HG03469 (cell line): ENCODE measurements around the gene KCMF1.

Source experiments
- ATAC-seq: cut with Tn5 transposase; IDR thresholded peaks from one replicate; pipeline ENCODE4 v1.9.1; 2021; ENCODE audit warnings: mild to moderate bottlenecking, moderate library complexity, moderate number of reproducible peaks; ENCODE audit not compliant: unreplicated experiment

Gene KCMF1

DNA sequence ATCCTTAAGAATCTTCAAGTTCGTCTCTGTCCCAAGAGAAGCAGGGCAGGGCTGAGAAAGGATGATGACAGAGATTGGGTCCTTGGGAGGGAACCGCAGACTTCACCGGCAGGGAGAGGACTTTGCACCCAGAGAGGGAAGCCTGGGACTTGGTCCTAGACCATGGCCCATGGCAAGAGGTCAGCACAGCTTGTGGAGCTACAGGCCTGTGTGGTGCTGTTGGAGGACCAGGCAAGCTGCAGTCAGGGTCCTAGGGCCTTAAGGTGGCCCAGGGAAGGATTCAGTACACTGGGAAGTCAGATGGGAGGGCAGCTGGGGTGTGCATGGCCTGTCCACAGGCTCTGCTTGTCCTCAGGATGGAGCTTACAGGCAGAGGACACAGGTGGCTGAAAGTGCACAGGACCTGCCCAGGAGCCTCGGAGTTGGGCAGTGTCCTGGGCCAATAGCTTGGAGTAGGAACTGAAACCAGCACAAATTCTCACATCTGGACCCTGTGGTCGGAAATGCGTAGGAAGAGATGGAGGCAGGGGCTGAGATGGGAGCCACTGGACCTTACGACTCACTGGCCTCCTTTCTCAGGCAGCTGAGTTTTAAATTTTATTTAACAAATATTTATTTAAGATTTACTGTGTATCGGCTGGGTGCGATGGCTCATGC is 105.8 kb downstream of the KCMF1 start:
- ATAC-seq = no peak

DNA sequence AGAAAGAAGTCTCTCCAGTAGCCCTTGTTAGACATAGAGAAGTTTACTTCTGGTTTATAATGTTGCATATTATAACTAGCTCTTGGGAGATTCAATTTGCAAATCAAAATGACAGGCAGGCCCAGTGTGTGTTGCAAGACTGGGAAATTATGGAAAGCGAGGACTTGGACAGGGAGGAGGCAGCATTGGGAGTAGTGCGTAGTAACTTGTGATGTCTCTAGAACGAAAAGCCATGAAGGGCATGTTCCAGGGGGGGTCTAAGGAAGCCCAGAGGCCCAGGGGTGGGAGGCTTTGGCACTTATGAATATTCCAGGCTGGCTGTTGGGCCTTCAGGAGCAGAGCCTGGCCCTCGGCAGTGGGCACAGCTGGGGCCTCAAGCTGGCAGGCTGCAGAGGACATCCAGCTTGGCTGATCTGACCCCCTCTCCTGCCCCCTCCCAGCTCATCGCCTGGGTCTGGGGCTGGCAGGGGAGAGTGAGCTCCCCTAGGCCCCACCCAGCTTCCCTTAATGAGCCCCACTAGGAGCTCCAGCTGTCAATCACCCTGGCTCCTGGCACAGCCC is 107.0 kb downstream of the KCMF1 start:
- ATAC-seq = no peak

DNA sequence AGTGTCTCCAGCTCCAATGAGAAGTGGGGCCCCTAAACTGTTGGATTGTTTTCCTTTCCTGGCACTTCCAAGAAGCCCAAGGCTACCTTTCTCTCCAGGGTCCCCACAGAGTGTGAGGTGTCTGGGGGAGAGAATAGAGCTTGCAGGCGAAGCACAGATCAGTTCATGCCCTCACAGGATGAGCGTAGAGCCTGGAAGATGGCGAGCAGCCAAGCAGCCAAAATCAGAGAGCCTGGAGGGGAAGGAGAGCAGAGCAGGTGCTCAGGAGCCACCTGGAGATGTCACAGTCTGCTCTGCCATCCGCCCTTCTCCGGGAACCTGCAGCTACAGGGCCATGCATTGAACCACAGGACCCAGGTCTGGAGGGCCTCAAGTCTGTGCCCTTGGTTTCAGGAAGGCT is 107.6 kb downstream of the KCMF1 start:
- no peak for ATAC-seq

DNA sequence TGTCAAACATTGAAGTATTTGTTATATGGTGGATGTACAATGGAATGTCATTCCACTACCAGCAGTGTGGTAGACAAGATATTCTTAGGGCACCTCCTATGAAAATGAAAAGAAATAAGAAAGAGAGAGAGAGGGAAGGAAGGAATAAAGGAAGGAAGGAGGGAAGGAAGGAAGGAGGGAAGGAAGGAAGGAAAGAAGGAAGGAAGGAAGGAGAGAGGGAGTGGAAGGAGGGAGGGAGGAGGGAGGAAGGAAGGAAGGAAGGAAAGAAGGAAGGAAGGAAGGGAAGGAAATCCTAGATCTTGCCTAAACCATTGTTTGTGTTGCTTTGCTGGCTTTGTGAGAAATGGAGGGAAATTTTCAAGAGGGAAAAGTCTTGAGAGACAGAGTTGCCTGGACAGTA is 112.1 kb downstream of the KCMF1 start:
- no peak for ATAC-seq

DNA sequence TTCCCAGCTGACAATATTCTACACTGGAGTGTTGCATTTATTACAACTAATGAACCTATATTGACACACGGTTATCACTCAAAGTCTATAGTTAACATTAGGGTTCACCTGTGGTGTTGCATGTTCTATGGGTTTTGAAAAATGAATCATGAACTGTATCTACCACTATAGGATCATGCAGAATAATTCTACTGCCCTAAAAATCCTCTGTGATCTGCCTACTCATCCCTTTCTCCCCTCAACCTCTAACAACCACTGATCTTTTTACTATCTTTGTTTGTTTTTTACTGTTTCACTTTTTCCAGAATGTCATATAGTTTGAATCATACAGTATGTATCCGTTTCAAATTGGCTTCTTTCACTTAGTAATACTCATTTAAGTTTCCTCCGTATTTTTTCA is 114.6 kb downstream of the KCMF1 start:
- no peak for ATAC-seq

DNA sequence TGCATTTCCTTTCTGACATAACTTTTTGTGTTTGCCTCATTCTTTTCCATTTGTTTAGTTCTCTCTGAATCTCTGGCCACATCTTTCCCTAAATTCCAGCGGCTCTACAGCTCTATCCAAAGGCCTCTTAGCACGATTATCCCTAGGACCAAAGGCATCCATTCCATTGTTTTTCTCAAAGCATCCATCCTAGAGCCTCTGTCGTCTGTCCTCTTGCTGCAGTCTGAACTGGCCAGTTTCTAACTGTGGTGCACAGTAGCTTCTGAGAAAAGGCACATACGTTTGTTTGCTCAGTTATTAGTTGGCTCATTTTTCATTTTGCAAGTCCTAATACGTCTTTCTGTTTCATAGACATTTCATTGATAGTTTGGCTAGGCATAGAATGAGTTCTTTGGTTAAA is 116.6 kb downstream of the KCMF1 start:
- no peak for ATAC-seq

DNA sequence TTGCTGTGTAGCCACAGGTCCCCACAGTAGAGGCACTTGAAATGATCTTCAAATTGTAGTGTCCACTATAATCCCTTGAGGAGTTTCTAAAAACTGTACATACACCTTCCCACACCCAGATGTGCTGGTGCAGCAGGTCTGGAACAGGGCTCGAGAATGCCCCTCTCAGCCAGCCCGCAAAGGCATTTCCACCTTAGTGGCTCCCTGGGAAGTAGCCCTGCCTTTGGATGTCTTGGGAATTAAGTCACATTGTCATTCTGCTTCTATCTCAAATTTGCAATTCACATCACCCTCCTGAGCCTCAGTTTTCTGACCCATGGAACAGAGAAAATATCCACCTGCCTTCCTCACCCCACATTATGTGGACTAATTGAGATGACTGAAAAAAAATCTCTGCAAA is 118.0 kb downstream of the KCMF1 start:
- no peak for ATAC-seq

DNA sequence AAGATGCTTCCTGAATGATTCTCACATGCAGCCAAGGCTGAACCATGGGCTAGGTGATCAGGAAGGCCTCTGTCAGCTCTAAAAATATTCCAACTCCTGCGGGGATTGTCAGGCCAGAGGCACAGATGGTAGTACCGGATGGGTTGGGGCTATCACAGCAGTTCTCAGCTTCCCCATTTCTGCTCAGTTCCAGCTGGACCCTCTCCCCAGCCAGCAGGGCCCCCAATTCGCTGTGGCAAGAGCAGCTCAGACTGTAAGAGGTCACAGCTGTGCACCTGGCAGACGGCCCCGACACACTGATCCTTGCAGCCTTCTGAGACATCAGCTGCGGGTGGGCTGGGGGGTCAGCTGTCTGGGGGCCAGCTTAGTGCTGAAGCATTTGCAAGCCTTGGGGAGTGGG is 118.6 kb downstream of the KCMF1 start:
- ATAC-seq = no peak

DNA sequence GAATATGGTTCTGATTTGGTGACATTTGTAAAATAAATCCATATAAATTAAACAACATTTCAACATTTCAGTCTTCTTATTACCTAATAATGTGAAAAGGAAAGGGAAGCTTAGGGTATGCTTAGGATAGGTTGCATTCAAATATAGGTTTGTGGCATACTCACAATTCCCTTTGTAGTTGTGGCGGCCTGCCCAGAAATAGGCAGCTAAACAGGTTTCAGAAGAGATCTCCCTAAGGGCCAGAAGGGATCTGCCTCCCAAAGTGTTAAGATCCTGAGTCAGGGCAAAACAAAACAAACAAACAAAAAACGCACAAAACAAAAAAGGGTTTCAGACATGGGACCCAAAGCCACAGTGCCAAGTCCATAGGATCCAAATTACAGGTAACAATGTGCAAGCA is 120.9 kb downstream of the KCMF1 start:
- no peak for ATAC-seq

DNA sequence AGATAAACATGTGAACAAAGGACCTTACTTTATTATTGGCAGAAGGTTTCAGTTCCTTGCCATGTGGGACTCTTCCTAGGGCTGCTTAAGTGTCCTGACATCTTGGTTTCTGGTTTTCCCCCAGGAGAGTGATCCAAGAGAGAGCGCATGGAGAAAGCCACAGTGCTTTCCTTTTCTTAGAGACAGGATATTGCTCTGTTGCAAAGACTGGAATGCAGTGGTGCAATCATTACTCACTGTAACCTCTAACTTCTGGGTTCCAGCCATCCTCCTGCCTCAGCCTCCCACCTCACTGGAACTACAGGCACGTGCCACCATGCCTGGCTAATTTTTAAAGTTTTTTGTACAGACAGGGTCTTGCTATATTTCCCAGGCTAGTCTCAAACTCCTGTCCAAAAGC is 124.1 kb downstream of the KCMF1 start:
- no peak for ATAC-seq

DNA sequence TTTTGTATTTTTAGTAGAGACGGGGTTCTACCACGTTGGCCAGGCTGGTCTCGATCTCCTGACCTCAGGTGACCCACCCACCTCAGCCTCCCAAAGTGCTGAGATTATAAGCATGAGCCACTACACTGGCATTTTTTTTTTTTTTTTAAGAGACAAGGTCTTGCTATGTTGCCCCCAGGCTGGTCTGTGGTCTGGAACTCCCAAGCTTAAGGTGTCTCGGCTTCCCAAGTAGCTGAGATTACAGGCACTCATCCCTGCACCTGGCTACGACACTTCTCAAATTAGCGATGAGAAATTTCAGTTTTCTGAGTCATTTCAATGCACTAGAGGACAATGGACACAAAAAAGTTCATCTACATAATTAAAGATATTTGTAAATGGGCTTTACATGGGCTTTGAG is 125.7 kb downstream of the KCMF1 start:
- ATAC-seq = no peak

DNA sequence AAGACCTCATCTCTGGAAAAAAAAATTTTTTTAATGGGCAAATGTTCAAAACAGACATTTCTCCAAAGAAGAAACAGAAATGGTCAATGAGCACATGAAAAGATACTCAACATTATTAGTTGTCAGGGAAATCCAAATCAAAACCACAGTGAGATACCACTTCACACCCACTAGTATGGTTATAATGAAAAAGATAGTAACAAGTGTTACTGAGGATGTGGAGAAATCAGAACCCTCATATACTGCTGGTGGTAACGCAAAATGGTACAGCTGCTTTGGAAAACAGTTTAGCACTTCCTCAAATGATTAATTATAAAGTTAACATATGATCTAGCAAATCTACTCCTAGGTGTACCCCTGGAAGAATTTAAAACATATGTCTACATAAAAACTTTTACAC is 133.3 kb downstream of the KCMF1 start:
- ATAC-seq = no peak

DNA sequence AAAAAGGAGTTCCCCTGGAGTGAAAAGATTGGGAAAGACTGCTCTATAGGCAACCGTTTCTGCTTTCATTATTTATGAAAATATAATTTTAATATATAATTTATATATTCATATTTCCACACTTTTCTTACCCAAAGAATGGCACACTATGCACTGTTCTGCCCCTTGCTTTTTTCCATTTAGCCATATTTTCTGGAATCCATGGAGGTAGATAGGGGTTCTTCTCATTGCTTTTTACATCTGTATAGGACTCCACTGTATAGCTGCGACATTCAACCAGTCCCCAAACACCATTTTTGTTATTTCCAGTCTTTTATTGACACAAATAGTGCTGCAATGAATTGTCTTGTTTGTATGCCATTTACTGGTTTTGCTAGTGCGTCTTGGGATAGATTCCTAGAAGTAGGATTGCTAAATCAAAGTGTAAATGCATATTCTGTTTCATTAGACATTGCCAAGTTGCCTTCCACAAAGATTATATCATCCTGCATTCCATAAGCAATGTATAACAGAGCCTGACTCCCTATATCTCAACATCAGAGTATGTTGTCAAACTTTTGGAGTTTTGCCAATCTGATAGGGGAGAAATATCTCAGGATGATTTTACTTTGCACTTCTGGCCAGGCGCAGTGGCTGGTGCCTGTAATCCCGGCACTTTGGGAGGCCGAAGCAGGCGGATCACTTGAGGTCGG is 135.7 kb downstream of the KCMF1 start:
- no peak for ATAC-seq
